Lower leg skin (tissue), 4 donors: ENCODE measurements around the gene ATP2A1. TPM values are rescaled to one million over a fixed set of nuclear protein-coding genes. Genes with fewer than 3 reads are reported as not detected.

ENCODE experiments used
- DNase-seq, 2 donors: peaks; one replicate each; pipeline ENCODE4 v3.0.0-alpha.2; 2019; ENCODE audit warnings: low spot score in 2 of 2
- H3K4me3 ChIP-seq: fragments of 200-600 bp; sonication (generic); 2 replicates; pipeline ENCODE4 v1.5.1; 2017; ENCODE audit warnings: mild to moderate bottlenecking, low read depth; ENCODE audit not compliant: poor library complexity, severe bottlenecking
- POLR2A ChIP-seq, 2 donors: fragments of 450-650 bp; IDR thresholded peaks; one replicate each; pipeline ENCODE4 v1.6.1; 2016 to 2017; ENCODE audit warnings: antibody characterized with exemption in 2 of 2, mild to moderate bottlenecking in 1 of 2, moderate library complexity in 1 of 2
- WGBS, 2 donors: methylation state at CpG; one replicate each; pipeline ENCODE4 v1.1.5; 2018; 5-methylcytosine and 5-hydroxymethylcytosine counted together
- intact Hi-C: fragments of 100-400 bp; cut with DNase I; formaldehyde crosslinking; loops from one replicate; pipeline ENCODE4 v1.15.0; 2023; ENCODE audit warnings: low total_unique reads
- total RNA-seq, 4 donors: library from RNA; depleted of rRNA; stranded (reverse); fragments of >200 nt; gene quantifications; one replicate each; pipeline ENCODE4 v1.1.0, GENCODE V29; 2016
- TF ChIP-seq, protein P1 (sequence below), 3 donors: fragments of 450-650 bp; IDR thresholded peaks; one replicate each; pipeline ENCODE4 v1.5.1; 2016; ENCODE audit warnings: antibody characterized with exemption in 3 of 3, mild to moderate bottlenecking in 3 of 3, moderate library complexity in 2 of 3

The ATP2A1 gene
- total RNA-seq, 4 donors from 2014 or later, result 0.07 to 0.46 (median 0.21) TPM

DNA sequence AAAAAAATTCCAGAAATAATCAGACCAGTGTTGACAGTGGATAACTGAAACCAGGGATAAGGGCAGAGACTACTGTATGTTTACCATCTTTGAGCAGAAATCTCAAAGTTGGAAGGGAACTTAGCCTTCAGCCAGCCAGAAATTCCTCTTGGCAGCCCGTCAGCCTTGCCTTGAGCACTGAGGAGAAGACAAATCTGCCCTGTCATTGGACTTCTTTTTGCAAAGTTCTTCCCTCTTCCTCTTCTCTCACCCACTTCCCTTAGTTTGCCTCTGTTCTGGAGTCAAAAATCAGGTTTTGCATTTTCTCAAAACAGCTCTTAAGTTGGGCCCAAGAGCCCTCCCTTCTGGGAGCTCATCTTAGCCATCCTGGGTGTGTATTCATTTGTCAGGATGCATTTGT, 38.4 kb upstream of the ATP2A1 start:
- no peak for TF ChIP-seq POLR2A (IDR thresholded peaks at IDR 0.05)
- TF ChIP-seq, protein P1, sequence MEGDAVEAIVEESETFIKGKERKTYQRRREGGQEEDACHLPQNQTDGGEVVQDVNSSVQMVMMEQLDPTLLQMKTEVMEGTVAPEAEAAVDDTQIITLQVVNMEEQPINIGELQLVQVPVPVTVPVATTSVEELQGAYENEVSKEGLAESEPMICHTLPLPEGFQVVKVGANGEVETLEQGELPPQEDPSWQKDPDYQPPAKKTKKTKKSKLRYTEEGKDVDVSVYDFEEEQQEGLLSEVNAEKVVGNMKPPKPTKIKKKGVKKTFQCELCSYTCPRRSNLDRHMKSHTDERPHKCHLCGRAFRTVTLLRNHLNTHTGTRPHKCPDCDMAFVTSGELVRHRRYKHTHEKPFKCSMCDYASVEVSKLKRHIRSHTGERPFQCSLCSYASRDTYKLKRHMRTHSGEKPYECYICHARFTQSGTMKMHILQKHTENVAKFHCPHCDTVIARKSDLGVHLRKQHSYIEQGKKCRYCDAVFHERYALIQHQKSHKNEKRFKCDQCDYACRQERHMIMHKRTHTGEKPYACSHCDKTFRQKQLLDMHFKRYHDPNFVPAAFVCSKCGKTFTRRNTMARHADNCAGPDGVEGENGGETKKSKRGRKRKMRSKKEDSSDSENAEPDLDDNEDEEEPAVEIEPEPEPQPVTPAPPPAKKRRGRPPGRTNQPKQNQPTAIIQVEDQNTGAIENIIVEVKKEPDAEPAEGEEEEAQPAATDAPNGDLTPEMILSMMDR (IDR thresholded peaks at IDR 0.05), result no peak
- intact Hi-C loops, result no loop called here
- WGBS, 2 donors, result 25 to 39% methylated on average over 1 of the region's 1 CpG
- DNase-seq, result no peak
- H3K4me3 ChIP-seq, result no peak overlapping the region

DNA sequence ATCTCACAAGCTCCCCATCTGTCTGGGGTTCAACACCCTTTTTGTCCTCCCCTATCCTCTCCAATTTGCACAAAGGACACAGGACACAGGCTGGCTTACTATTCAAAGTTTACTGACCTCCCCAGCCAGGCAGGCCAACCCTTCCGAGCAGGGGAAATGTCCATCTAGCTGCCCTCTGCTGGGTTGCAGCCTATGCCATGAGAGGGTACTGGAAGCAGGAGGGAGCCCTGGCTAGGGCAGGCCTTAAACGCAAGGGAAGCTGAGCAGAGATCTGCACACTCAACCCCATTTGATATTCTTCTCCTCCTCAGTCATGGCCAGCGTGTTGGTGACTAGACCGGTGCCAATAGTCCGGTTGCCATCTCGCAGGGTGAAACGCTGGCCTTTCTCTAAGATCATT, 35.6 kb upstream of the ATP2A1 start:
- WGBS, 2 donors, result 87 to 88% methylated on average over 7 of the region's 7 CpGs
- TF ChIP-seq POLR2A (IDR thresholded peaks at IDR 0.05), result no peak
- TF ChIP-seq, protein P1 (IDR thresholded peaks at IDR 0.05), result no peak
- no peak for DNase-seq
- intact Hi-C loops, result no loop called here
- H3K4me3 ChIP-seq, result no peak overlapping the region

DNA sequence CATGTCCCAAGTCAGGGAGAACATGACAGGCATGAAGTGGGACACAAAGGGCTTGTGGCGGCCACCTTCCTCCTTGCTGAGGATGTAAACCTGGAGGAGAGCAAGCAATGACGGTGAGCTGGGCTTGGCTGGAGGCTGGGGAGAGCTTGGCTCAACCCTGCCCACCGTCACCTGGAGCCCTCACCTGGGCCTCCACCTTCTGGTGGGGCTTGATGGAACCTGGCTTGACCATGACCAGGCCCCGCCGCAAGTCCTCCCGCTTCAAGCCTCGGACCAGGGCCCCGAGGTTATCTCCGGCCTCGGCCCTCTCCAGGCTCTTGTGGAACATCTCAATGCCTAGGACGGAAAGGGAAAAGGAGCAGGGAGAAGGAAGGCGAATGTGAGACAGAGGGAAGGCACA, 34.5 kb upstream of the ATP2A1 start:
- intact Hi-C loops, result no loop called here
- WGBS, 2 donors, result 92 to 95% methylated on average over 11 to 12 of the region's 12 CpGs
- TF ChIP-seq, protein P1 (IDR thresholded peaks at IDR 0.05), result no peak
- TF ChIP-seq POLR2A (IDR thresholded peaks at IDR 0.05), result no peak
- DNase-seq, result no peak
- no peak overlapping the region for H3K4me3 ChIP-seq

DNA sequence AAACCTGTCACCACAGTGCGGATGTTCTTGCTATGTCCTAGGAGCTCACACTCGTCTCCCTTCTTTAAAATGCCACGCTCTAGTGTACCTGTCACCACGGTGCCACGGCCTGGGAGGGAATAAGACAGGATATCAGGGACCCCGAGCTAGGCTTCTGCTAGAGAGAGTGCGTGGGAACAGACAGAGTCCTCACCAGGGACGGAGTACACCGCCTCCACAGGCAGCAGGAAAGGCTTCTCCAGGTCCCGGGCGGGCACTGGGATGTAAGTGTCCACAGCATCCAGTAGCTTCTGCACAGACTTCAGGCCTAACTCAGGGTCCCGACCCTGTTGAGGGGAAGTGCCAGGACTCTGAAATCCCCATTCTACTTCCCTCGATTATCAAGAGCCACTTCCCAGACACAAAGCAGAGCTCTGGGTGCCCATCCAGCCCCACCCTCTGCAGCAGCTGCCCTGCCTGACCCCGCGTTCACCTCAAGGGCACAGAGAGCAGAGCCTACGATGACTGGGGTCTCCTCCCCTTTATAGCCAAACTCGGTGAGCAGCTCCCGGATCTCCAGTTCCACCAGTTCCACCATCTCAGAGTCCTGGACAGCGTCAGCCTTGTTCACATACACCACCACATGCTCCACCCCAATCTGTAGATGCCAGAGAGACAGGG, 33.9 kb upstream of the ATP2A1 start:
- no peak overlapping the region for H3K4me3 ChIP-seq
- 91 to 93% methylated on average over 18 to 19 of the region's 19 CpGs for WGBS, 2 donors
- TF ChIP-seq, protein P1 (IDR thresholded peaks at IDR 0.05), result no peak
- TF ChIP-seq POLR2A (IDR thresholded peaks at IDR 0.05), result no peak
- DNase-seq, result no peak
- intact Hi-C loops, result no loop called here

DNA sequence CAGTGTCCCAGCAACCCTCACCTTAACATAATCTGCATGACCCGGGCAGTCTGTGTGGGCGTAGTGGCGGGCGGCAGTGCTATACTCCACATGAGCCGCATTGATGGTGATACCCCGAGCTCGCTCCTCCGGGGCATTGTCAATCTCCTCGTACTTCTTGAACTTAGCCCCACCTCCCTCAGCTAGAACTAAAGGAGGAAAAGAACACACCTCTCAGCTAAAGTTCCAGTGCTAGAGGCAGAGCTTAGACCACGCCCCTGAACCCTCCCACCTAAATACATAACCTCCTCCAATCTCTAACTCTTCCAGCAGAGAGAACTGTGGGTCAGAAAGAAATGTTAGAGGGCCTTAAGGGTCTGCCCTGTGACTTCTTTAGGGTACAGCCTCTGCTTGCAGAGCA, 33.0 kb upstream of the ATP2A1 start:
- no peak for DNase-seq
- WGBS, 2 donors, result 35 to 48% methylated on average over 10 of the region's 10 CpGs

More for the DNA sequence above, 33.0 kb upstream of the ATP2A1 start:
- intact Hi-C loops, result no loop called here
- H3K4me3 ChIP-seq, result peak overlapping the region; percentile 94
- no peak for TF ChIP-seq POLR2A (IDR thresholded peaks at IDR 0.05)
- TF ChIP-seq, protein P1 (IDR thresholded peaks at IDR 0.05), result no peak
